ENCODE measurements around the gene ITPR3.

Gene ITPR3

DNA sequence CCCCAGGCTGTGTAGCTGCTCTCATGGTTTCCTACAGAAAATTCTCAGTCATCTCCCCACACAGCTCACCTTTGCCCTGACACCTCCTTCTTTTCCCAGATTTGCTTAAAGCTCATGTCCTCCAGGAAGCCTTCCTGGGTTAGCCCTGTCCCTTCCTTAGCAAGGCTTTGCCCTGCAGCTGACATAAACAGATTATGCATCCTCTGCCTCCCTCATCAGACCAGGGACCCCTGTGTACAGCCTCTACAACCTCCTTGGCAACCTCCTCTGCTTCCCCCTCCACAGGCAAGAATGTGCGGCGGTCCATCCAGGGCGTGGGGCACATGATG, 50.6 kb downstream of the ITPR3 start:
- DNase-seq = no peak

DNA sequence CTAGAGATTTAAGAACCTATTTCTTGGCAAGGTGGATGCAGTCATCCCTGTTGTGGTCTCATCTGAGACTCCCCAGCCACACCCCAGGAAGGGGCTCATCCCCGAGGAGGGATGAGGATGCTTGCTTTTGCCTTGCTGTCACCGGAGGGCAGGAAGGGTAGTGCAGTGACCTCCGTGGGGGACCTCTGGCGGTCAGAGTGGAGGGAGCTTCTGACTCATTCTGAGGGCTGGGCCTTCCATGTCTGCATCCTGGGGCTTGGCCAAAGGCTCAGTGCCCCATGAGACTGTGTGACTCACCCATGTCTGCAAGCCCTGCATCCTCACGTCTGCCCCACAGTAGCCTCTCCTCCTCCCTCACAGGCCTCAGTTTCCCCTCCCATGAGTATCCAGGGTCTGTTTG, 51.7 kb downstream of the ITPR3 start:
- DNase-seq = no peak

DNA sequence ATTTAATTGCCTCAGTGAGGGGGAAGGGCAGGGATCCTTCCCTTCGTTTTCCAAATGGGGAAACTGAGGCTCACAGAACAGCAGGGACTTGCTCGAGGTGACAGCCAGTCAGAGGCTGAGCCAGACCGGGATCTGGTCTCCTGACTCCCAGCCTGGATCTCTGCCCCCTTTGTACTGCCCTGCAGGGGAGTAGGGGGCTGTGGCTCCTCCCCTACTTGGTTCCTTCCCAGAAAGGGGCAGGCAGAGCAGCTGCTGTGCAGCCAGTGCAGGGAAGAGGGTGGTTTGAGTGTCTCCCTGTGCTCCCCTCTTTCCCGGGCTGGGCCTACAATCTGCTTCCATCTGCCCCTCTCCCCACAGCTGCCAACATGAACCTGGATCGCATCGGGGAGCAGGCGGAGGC, 52.7 kb downstream of the ITPR3 start:
- no peak for DNase-seq

DNA sequence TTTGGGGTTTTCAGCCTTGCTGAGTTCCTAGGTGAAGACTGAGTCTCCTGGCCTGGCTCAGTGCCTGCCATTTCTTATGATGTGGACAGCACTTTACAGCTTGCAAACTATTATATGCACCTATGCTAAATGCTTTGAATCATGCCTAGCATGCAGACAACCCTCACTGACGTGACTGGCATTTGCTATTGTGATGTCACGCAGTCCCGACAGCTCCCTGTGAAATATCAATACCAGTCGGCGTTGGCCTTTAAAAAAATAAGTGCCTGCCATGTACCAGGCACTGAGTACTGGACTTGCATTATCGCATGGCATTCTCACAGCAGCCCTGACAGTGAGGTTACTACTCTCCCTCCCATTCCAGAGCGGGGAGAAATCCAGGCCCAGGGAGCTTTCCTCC, 54.8 kb downstream of the ITPR3 start:
- no peak for DNase-seq

DNA sequence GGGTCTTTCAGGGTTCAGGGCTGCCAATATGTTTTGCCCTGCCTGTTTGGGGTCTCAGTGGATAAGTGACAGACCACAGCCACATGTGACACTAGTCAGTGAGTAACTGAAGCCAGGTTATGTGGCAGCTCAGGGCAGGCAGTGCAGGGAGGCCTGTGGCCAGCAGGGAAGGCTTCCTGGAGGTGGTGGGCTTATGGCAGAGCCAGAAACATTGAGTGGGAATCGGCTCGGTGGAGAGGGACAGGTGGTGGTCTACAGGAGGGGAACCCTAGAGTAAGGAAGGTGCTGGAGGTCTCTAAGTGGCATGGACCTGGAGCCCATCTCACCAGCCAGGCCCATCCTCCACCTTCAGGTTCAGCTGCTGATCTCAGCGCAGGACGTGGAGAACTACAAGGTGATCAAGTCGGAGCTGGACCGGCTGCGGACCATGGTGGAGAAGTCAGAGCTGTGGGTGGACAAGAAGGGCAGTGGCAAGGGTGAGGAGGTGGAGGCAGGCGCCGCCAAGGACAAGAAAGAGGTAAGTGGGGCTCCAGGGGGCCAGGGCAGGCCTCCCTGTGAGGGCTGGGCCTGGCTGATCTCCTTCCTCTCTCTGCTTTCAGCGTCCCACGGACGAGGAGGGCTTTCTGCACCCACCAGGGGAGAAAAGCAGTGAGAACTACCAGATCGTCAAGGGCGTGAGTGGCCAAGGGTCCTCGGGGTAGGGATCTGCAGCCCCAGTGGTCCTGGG, 55.5 kb downstream of the ITPR3 start:
- no peak for DNase-seq

DNA sequence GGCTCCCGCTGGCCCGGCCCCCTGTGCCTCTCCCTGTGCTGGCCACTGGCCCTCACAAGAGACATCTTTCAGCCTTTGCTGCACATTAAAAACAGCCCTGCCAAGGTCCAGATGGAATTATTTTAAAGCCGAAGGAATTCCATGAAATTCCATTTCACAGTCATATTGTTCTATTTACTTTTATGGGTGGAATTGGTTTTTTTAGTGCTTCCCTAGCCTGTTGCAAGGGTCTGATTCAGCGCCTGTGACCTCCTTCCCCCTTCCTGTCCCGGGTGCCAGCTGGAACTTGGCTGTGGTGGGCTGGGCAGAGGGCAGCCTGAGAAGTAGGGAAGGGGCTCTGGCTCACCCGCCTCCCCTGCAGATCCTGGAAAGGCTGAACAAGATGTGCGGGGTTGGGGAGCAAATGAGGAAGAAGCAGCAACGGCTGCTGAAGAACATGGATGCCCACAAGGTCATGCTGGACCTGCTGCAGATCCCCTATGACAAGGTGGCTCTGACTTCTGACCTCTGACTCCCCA, 56.1 kb downstream of the ITPR3 start:
- DNase-seq = no peak

DNA sequence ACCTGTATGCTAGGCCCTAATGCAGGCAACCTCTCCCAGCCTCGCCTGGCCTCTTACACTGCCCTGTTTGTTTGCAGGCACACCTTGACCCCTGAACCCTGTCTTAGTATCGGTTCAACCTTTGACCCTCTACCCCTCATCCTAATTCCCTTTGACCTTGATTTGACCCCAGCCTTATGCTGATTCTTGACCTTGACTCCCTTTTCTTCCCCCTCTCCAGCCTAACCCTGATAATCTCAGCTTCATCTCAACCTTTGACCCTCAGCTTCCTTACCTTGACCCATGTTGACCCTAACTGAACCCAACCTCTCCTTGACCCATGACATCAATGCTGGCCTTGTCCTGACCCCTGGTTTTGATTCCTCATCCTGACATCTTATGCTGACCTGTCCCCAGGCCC, 56.6 kb downstream of the ITPR3 start:
- no peak for DNase-seq

DNA sequence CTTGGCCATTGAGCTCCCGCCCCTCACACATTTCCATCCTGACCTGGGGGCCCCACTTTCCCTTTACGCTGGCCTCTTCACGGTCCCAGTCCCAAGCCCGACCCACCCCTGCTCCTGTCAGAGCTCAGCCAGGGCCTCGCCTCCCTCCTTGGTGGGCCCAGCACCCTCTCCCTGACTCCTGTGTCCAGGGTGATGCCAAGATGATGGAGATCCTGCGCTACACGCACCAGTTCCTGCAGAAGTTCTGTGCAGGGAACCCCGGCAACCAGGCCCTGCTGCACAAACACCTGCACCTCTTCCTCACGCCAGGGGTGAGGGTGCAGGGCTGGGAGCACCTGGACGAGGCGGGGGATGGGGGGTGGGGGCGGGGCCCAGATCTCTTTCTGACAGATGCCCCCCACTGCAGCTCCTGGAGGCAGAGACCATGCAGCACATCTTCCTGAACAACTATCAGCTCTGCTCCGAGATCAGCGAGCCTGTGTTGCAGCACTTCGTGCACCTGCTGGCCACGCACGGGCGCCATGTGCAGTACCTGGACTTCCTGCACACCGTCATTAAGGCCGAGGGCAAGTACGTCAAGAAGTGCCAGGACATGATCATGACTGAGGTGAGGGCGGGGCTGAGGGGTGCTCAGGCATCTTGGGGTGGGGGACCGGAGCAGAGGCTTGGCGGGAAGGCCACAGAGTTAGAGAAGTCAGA, 57.3 kb downstream of the ITPR3 start:
- no peak for DNase-seq

DNA sequence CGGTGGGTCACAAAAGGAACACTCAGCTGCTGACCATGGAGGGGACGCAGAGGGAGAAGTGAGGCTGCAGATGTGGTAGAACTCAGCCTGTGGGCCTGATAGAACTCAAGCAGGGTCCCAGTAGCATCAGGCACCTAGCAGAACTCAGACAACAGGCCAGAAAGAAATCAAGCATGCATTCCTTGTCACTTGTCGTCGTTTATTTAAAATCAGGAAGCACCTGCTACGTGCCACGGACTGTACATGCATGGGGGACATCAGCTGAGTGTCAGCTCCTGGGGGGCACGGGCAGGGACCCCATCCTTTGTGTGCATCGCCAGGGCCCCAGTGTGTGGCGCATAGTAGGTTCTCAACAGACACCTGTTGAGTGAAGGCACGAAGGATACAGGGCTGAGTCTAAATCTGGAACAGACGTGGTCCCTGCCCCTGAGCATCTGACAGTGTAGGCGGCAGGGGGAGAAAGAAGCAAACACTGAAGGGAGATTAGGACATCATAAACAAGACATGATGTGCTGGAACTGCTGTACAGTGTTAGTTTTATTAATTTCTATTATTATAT, 57.9 kb downstream of the ITPR3 start:
- DNase-seq = no peak

DNA sequence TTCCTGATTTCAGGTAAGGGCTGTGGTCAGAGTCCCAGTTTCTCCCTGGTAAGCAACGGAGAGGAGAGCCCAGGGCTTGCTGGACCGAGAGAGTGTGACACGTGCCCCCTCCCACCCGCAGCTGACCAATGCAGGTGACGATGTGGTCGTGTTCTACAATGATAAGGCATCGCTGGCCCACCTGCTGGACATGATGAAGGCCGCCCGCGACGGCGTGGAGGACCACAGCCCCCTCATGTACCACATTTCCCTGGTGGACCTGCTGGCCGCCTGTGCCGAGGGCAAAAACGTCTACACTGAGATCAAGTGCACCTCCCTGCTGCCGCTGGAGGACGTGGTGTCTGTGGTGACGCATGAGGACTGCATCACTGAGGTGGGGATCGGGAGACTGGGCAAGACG, 58.6 kb downstream of the ITPR3 start:
- DNase-seq = no peak

DNA sequence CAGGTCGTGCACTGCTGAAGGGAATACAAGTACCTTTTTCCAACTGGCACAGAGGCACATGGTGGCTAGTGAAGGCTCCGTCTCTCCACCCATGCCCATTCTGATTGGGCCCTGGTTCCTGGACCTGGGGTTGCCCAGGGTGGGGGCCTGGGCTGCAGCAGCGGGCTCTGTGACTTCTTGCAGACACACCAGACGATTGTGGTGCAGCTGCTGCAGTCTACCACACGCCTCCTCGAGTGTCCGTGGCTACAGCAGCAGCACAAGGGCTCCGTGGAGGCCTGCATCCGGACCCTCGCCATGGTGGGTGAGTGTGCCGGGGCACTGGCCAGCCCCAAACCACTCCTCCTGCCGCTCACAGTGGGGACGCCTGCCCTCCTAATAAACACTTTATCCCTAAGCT, 61.2 kb downstream of the ITPR3 start:
- no peak for DNase-seq

DNA sequence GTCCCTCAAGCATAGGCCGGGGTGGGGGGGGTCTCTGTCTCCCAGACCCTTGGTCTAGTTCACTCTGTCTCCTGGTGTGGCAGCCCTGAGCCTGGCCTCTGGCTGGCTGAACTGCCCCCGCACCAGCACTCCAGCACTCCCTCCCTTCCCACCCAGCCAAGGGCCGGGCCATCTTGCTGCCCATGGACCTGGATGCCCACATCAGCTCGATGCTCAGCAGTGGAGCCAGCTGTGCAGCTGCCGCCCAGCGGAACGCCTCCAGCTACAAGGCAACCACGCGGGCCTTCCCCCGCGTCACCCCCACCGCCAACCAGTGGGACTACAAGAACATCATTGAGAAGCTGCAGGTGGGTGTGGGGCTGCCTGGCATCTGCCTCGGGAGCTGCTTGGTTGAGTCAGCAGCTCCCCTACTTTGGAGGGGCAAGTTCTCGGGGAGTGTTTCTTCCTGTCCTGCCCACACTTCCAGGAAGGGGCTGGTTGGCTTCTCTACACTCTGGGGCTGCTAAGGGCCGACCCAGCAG, 62.0 kb downstream of the ITPR3 start:
- no peak for DNase-seq

DNA sequence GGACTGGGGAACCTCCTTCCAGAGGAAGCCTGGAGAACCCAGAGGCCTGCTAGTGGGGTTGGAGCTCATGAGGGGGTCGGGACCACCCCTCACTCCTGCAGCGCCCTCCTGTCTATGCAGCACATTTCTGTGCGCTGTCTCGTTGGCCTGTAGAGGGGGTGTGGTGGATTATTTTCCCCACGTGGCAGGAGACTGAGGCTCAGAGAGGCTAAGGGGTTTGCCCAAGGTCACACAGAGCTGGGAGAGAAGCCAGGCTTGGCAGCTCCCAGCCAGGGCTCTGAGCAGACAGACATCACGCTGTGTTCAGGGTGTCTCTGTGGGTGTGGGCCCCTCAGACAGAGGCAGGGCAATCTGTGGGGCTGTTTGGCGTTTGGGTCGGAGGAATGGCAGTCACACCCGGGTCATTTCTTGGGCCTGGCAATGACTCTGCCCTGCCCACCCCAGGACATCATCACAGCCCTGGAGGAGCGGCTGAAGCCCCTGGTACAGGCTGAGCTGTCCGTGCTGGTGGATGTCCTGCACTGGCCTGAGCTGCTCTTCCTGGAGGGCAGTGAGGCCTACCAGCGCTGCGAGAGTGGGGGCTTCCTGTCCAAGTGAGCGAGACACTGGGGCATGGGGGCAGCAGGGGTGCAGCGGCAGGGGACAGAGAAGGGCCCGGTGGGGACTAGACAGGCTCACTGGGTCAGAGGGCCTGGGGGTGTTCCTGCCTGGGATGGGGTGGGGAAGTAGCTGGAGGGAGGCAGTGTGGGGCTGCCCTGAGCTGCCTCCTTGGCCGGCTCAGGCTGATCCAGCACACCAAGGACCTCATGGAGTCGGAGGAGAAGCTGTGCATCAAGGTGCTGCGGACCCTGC, 62.7 kb downstream of the ITPR3 start:
- DNase-seq = no peak

DNA sequence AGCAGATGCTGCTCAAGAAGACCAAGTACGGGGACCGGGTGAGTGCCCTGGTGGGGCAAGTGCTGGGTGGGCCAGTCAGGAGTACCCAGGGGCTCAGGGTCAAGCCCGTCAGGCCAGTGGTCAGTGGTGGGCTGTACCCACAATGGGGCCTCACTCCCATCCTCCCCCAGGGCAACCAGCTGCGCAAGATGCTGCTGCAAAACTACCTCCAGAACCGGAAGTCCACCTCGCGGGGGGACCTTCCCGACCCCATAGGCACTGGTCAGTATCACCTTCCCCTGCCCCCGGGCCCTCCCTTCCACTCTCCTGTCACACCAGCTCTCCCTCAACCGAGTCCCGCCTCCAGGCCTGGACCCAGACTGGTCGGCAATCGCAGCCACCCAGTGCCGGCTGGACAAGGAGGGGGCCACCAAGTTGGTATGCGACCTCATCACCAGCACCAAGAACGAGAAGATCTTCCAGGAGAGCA, 63.3 kb downstream of the ITPR3 start:
- DNase-seq = no peak

DNA sequence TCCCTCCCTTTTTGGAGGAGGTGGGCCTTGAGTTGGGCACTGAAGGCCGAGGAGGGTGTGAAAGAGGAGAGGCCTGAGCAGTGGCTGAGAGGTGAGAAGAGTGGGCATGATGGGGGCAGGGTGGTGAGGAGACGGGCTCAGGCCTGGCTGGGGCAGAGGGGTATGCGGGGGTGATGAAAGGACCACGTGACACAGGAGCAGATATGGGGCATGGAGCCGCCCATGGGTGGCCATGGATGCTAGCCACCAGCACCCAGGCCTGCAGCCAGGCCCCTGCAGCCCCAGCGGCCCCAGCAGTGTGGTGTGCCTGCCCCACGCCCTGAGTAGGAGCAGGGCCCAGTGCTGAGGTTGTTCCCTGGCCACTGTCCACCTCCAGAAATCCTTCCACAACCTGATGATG, 63.9 kb downstream of the ITPR3 start:
- DNase-seq = no peak

DNA sequence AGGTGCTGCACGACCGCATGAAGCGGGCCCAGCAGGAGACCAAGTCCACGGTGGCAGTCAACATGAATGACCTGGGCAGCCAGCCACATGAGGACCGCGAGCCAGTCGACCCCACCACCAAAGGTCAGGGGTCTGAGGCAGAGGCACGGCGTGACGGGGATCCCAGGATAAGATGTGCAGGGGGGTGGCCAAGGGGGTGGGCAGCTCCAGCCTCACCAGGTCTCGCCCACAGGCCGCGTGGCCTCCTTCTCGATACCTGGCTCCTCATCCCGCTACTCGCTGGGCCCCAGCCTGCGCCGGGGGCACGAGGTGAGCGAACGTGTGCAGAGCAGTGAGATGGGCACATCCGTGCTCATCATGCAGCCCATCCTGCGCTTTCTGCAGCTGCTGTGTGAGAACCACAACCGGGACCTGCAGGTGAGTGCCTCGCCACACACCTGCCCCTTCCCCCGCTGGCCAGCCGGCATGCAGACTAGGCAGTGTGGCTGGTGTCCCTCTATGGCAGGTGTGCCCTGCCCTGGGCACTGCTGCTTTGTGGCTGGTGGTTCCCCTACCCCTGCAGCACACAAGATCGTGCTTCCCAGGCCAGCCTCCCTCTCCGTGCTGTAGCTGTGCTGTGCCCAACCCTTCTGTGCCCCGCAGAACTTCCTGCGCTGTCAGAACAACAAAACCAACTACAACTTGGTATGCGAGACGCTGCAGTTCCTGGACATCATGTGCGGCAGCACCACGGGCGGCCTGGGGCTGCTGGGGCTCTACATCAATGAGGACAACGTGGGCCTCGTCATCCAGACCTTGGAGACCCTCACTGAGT, 64.5 kb downstream of the ITPR3 start:
- no peak for DNase-seq

DNA sequence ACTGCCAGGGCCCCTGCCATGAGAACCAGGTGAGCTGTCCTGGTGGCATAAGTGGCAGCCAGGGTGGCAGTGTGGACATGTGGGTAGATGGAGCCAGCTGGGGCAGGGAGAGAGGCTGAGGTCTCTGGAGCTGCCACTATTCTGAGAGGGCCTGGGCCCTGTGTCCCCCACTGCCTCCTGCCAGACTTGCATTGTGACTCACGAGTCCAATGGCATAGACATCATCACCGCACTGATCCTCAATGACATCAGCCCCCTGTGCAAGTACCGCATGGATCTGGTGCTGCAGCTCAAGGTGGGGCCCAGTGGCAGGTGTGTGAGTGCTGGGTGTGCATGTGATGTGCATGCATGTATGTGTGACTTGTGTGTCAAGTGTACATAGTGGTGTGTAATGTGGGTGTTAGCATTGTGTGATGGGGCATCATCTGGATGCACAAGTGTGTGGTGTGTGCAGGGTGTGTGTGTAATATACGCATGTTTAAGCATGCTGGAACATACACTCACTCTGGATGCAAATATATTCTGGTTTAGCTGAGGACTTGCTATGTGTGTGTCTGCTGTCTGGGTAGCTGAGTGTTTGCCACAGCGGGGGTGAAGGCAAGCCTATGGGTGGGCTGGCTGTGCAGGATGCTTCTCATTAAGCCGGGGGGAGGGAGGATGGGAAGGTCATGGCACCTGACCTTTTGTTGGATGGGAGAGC, 65.3 kb downstream of the ITPR3 start:
- no peak for DNase-seq

DNA sequence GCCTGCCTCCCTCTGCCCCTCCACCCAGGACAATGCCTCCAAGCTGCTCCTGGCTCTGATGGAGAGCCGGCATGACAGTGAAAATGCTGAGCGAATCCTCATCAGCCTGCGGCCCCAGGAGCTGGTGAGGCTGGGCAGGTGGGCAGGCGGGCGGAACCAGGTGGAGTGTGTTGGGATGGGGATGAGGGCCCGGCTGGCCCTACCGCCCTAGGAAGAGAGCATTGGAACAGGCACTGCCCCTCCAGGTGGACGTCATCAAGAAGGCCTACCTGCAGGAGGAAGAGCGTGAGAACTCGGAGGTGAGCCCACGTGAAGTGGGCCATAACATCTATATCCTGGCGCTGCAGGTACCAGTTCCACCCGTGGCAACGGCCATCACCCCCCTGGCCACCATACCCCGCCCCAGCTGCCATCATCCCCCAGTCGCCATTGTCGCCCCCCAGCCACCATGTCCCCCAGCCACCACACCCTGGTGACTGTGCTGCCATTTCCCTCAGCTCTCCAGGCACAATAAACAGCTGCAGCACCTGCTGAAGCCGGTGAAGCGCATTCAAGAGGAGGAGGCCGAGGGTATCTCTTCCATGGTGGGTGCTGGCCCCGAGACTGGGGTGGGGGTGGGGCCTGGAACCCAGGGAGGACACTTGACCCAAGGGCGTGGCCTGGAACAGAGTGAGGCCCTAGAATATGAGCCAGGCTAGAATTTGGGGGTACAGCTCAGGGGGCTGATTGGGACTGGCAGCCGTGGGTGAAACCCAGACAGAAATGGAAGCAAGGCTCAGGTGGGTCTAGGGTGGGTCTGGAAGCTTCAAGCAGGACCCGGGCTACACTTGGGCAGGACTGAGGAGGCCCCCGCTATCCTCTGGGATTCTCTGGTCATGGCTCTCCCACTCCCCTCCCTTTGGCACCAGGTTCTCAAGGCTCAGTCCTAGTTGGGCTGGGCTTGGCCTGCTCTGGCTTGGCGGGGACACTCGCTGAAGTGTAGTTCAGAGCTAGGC, 66.2 kb downstream of the ITPR3 start:
- DNase-seq = no peak

DNA sequence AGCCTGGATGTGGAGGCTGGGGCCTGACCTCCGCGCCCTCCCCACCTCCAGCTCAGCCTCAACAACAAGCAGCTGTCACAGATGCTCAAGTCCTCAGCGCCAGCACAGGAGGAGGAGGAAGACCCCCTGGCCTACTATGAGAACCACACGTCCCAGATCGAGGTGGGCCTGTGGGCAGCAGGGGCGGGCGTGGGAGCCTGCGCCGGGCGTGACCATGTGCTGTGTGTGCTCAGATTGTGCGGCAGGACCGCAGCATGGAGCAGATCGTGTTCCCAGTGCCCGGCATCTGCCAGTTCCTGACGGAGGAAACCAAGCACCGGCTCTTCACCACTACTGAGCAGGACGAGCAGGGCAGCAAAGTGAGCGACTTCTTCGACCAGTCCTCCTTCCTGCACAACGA, 66.9 kb downstream of the ITPR3 start:
- no peak for DNase-seq

DNA sequence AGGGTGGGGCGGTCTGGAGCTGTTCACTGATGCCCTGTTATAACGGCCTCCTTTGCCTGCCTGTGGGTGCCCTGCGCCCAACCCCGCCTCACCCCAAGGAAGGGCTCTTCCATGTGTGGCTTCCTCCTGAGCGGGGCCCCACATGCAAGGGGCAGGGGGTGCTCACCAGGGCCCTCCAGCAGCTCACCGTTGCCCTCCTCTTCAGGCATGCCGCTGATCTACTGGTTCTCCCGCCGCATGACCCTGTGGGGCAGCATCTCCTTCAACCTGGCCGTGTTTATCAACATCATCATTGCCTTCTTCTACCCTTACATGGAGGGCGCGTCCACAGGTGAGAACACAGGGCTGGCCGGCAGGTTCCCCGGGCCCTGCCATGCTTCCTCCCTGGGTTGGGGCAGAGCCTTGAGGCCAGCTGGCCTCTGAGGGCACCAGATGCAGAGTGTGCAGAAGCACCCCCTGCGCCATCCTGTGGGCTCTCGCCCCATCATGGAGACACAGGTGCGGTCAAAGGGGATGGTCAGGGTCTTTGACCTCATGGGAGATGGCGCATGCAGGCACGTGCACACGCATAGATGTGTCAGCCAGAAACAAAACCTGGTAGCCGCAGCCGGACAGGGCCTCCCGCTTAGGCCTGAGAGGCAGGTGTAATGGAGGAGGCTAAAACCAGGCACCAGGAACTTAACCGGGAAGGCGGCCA, 67.5 kb downstream of the ITPR3 start:
- DNase-seq = no peak
